ENCODE measurements around the gene OPHN1.

GRCh38 chrX:68440940-68441339, 7.6 kb upstream of the OPHN1 start:
- TF ChIP-seq CTCF (CRISPR knock-in tag; IDR thresholded peaks at IDR 0.05) (no peak), ZBTB2 (CRISPR knock-in tag; IDR thresholded peaks at IDR 0.05; ENCODE audit: low read depth) (no peak), ZNF30 (CRISPR knock-in tag; IDR thresholded peaks at IDR 0.05) (no peak), MTA3 (CRISPR knock-in tag; IDR thresholded peaks at IDR 0.05) (no peak), SMC3 (IDR thresholded peaks at IDR 0.05; ENCODE audit: low read length) (no peak), FOXO4 (CRISPR knock-in tag; conservative IDR thresholded peaks at IDR 0.05) (no peak), ZNF460 (CRISPR knock-in tag; IDR thresholded peaks at IDR 0.05; ENCODE audit: borderline replicate concordance) (no peak), ZNF407 (CRISPR knock-in tag; IDR thresholded peaks at IDR 0.05; ENCODE audit: not compliant biosample characterization) (no peak), ZBTB33 (CRISPR knock-in tag; IDR thresholded peaks at IDR 0.05) (no peak), CBX5 (CRISPR knock-in tag; IDR thresholded peaks at IDR 0.05; ENCODE audit: borderline replicate concordance) (no peak), NRL (CRISPR knock-in tag; IDR thresholded peaks at IDR 0.05; ENCODE audit: borderline replicate concordance) (no peak)

Data from HepG2 (cell line).